ENCODE results near the gene RBP3. TPM values are rescaled to one million over a fixed set of nuclear protein-coding genes. Genes with fewer than 3 reads are reported as not detected.

RBP3 gene
- polyA plus RNA-seq, 3 donors: not detected

GRCh38 chr10:47368431-47369180 is 20.4 kb downstream of the RBP3 start:
- H3K9me3 ChIP-seq (replicated peaks in 1 of 2; ENCODE audit: control insufficient read depth in 1 of 2, insufficient read depth in 1 of 2, low read length in 2 of 2): no peaks in the 10 kb centered on the region
- H2AFZ ChIP-seq (ENCODE audit: insufficient read depth, low read depth, low read length, poor library complexity, severe bottlenecking): no peak overlapping the region
- no peaks in the 10 kb centered on the region for H3K36me3 Mint-ChIP-seq
- no peak overlapping the region for H3K4me2 ChIP-seq (replicated peaks; ENCODE audit: extremely low read depth, low read length, poor library complexity, severe bottlenecking)
- no peaks in the 10 kb centered on the region for H3K27me3 ChIP-seq (ENCODE audit: control insufficient read depth in 2 of 2, insufficient read depth in 2 of 2, low read length in 2 of 2)
- intact Hi-C loops (cut with micrococcal nuclease): no loop called here
- peaks cover 0 to 3% (median 0%) of the 10 kb centered on the region in 3 donors for H3K27me3 Mint-ChIP-seq (ENCODE audit: low read depth in 3 of 3)
- DNase-seq: no peak
- H3K4me3 Mint-ChIP-seq: no peak overlapping the region
- no peaks in the 10 kb centered on the region for H3K36me3 ChIP-seq (replicated peaks in 1 of 2; ENCODE audit: control insufficient read depth in 1 of 2, insufficient read depth in 2 of 2, low read length in 2 of 2)
- WGBS (ENCODE audit: insufficient coverage): 96% methylated on average over 24 of the region's 24 CpGs
- H4K20me1 ChIP-seq (ENCODE audit: insufficient read depth, low read length): no peaks in the 10 kb centered on the region
- peaks cover 6% of the 10 kb centered on the region for H3K4me1 Mint-ChIP-seq
- H3K27ac ChIP-seq (ENCODE audit: low read depth in 1 of 2, low read length in 2 of 2): no peak overlapping the region
- no peaks in the 10 kb centered on the region for H3K9me3 Mint-ChIP-seq
- H3K4me1 ChIP-seq (ENCODE audit: control insufficient read depth in 1 of 2, insufficient read depth in 2 of 2, low read length in 2 of 2): no peaks in the 10 kb centered on the region
- TF ChIP-seq CTCF (IDR thresholded peaks at IDR 0.05): no peak
- H3K27ac Mint-ChIP-seq: no peak overlapping the region
- H3K4me3 ChIP-seq (replicated peaks in 1 of 3; ENCODE audit: low read depth in 2 of 3, low read length in 3 of 3): no peak overlapping the region
- no peak overlapping the region for H3K9ac ChIP-seq (ENCODE audit: insufficient read depth, low read length, poor library complexity, severe bottlenecking)
- H3K79me2 ChIP-seq (ENCODE audit: insufficient read depth, low read length): no peaks in the 10 kb centered on the region

- no peak overlapping the region for H3K27ac ChIP-seq (ENCODE audit: low read depth in 1 of 2, low read length in 2 of 2)
- H3K27me3 Mint-ChIP-seq (ENCODE audit: low read depth in 3 of 3): peaks cover 0 to 3% (median 0%) of the 10 kb centered on the region in 3 donors
- H3K9ac ChIP-seq (ENCODE audit: insufficient read depth, low read length, poor library complexity, severe bottlenecking): no peak overlapping the region
- no peaks in the 10 kb centered on the region for H3K9me3 Mint-ChIP-seq
- no peak for TF ChIP-seq CTCF (IDR thresholded peaks at IDR 0.05)
- H3K4me3 Mint-ChIP-seq: no peak overlapping the region
- H3K79me2 ChIP-seq (ENCODE audit: insufficient read depth, low read length): no peaks in the 10 kb centered on the region
- no peak overlapping the region for H3K27ac Mint-ChIP-seq
- H3K36me3 ChIP-seq (replicated peaks in 1 of 2; ENCODE audit: control insufficient read depth in 1 of 2, insufficient read depth in 2 of 2, low read length in 2 of 2): no peaks in the 10 kb centered on the region
- H3K4me2 ChIP-seq (replicated peaks; ENCODE audit: extremely low read depth, low read length, poor library complexity, severe bottlenecking): no peak overlapping the region
- DNase-seq: no peak
- H4K20me1 ChIP-seq (ENCODE audit: insufficient read depth, low read length): no peaks in the 10 kb centered on the region
- H3K9me3 ChIP-seq (replicated peaks in 1 of 2; ENCODE audit: control insufficient read depth in 1 of 2, insufficient read depth in 1 of 2, low read length in 2 of 2): no peaks in the 10 kb centered on the region
- no peaks in the 10 kb centered on the region for H3K27me3 ChIP-seq (ENCODE audit: control insufficient read depth in 2 of 2, insufficient read depth in 2 of 2, low read length in 2 of 2)
- H3K4me1 ChIP-seq (ENCODE audit: control insufficient read depth in 1 of 2, insufficient read depth in 2 of 2, low read length in 2 of 2): no peaks in the 10 kb centered on the region
- intact Hi-C loops (cut with micrococcal nuclease): no loop called here
- no peak overlapping the region for H2AFZ ChIP-seq (ENCODE audit: insufficient read depth, low read depth, low read length, poor library complexity, severe bottlenecking)
- H3K36me3 Mint-ChIP-seq: no peaks in the 10 kb centered on the region
- peaks cover 6% of the 10 kb centered on the region for H3K4me1 Mint-ChIP-seq
- no peak overlapping the region for H3K4me3 ChIP-seq (replicated peaks in 1 of 3; ENCODE audit: low read depth in 2 of 3, low read length in 3 of 3)
- 87% methylated on average over 8 of the region's 9 CpGs for WGBS (ENCODE audit: insufficient coverage)
Measured at GRCh38 chr10:47369251-47369894, 21.2 kb downstream of the RBP3 start.
